Measurements from ENCODE around the gene AKR1C3. TPM values are rescaled to one million over a fixed set of nuclear protein-coding genes. Genes with fewer than 3 reads are reported as not detected.
A peak's percentile ranks its signal among the peaks of the same experiment; 100 is the strongest.

AKR1C3 gene
- total RNA-seq, 1 donor from 2014 or later = 2.8 TPM

DNA sequence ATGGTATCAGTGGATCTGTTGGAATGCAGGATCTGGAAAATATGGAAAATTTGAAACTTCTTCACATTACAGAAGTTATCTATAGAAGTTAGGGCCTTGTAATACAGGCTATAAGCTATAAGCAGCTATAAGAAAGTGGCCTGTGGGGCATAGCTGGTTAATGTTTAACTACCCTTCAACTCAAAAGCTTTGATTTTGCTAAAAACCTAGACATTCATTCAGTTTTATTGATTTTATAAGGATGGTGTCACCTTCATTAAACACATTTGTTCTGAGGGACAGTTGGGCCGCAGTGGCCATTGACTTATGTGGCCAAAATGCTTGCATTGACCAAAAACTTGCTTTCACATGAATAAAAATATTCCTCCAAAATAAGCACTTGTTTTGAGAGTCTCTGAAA, 13.1 kb upstream of the AKR1C3 start:
- peaks cover 13% of the 10 kb centered on the region for H3K4me1 ChIP-seq
- Mint-ChIP-seq H3K4me1 (peaks cover 5% of the 10 kb centered on the region), H3K27ac (no peak overlapping the region), H3K36me3 (no peaks in the 10 kb centered on the region), H3K27me3 (ENCODE audit: insufficient read depth, low read depth) (peaks cover 6% of the 10 kb centered on the region), H3K9me3 (no peaks in the 10 kb centered on the region), H3K4me3 (no peak overlapping the region)
- H3K9ac ChIP-seq = no peak overlapping the region
- no peak for DNase-seq (ENCODE audit: low spot score)
- no peaks in the 10 kb centered on the region for H3K36me3 ChIP-seq
- no peaks in the 10 kb centered on the region for H4K20me1 ChIP-seq (ENCODE audit: low read depth)
- no peaks in the 10 kb centered on the region for H3K79me2 ChIP-seq (ENCODE audit: low read depth)
- no peaks in the 10 kb centered on the region for H3K9me3 ChIP-seq (ENCODE audit: low read depth)
- no peak overlapping the region for H3K4me2 ChIP-seq
- H3K4me3 ChIP-seq = no peak overlapping the region
- no peaks in the 10 kb centered on the region for H3K27me3 ChIP-seq
- no peak overlapping the region for H2AFZ ChIP-seq (replicated peaks)
- no peaks in the 10 kb centered on the region for H3F3A ChIP-seq (ENCODE audit: low read depth)
- H3K27ac ChIP-seq = no peak overlapping the region
- TF ChIP-seq EZH2 (IDR thresholded peaks at IDR 0.05) (no peak), EZH2phosphoT487 (IDR thresholded peaks at IDR 0.05) (no peak)
- TF ChIP-seq, protein P1, sequence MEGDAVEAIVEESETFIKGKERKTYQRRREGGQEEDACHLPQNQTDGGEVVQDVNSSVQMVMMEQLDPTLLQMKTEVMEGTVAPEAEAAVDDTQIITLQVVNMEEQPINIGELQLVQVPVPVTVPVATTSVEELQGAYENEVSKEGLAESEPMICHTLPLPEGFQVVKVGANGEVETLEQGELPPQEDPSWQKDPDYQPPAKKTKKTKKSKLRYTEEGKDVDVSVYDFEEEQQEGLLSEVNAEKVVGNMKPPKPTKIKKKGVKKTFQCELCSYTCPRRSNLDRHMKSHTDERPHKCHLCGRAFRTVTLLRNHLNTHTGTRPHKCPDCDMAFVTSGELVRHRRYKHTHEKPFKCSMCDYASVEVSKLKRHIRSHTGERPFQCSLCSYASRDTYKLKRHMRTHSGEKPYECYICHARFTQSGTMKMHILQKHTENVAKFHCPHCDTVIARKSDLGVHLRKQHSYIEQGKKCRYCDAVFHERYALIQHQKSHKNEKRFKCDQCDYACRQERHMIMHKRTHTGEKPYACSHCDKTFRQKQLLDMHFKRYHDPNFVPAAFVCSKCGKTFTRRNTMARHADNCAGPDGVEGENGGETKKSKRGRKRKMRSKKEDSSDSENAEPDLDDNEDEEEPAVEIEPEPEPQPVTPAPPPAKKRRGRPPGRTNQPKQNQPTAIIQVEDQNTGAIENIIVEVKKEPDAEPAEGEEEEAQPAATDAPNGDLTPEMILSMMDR (IDR thresholded peaks at IDR 0.05) = no peak

DNA sequence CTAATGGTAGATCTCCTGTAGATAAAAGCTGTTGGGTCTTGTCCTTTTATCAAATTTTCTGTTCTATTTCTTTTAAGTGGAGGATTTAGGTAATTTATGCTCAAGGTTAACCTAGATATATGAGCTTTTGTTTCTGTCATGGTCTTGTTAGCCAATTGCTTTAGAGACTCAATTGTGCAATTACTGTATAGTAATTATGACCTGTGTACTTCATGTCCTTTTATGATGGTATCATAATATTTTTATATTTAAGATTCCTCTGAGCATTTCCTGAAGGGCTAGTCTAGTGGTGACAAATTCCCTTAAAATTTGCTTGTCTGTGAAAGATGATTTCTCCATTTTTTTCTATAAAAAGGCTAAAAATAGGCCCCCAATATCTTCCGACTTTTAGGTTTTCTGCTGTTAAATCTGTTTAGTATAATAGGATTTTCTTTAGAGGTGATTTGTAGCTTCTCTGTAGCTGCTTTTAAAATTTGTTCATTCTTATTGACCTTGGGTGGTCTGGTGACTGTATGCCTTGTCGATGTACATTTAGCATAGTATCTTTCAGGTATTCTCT, 5.4 kb upstream of the AKR1C3 start:
- Histone ChIP-seq H3K4me1 (no peaks in the 10 kb centered on the region), H3K4me2 (no peak overlapping the region), H2AFZ (replicated peaks) (no peak overlapping the region), H3K27ac (no peak overlapping the region), H3K27me3 (no peaks in the 10 kb centered on the region), H4K20me1 (ENCODE audit: low read depth) (no peaks in the 10 kb centered on the region), H3K4me3 (no peak overlapping the region), H3K79me2 (ENCODE audit: low read depth) (no peaks in the 10 kb centered on the region), H3F3A (ENCODE audit: low read depth) (no peaks in the 10 kb centered on the region), H3K36me3 (no peaks in the 10 kb centered on the region), H3K9me3 (ENCODE audit: low read depth) (no peaks in the 10 kb centered on the region), H3K9ac (no peak overlapping the region)
- DNase-seq (ENCODE audit: low spot score) = no peak
- H3K27ac Mint-ChIP-seq = no peak overlapping the region
- peaks cover 9% of the 10 kb centered on the region for H3K9me3 Mint-ChIP-seq
- no peak overlapping the region for H3K4me3 Mint-ChIP-seq
- H3K36me3 Mint-ChIP-seq = no peaks in the 10 kb centered on the region
- TF ChIP-seq EZH2phosphoT487 (IDR thresholded peaks at IDR 0.05) (no peak), EZH2 (IDR thresholded peaks at IDR 0.05) (no peak)
- TF ChIP-seq, protein P1 (IDR thresholded peaks at IDR 0.05) = no peak
- peaks cover 2% of the 10 kb centered on the region for H3K27me3 Mint-ChIP-seq (ENCODE audit: insufficient read depth, low read depth)
- no peaks in the 10 kb centered on the region for H3K4me1 Mint-ChIP-seq

DNA sequence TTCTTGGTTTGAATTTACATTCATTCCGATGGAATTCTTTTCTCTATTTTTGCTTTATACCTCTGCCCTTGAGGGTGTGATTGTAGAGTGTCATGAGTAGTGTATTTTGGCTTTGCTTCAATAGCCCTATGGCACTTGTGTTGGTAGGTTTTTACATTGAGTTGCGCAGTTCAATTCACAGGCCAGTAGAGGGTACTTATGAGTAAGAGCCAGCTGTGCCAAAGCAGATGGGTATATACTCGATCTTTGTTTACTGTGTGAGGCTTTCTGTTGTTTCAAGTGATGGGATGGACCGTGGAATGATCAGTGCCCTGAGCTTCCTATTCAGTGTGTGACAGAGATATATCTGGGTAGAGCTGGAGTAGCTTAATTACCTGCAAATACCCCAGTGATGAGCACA, 4.3 kb upstream of the AKR1C3 start:
- Histone ChIP-seq H3F3A (ENCODE audit: low read depth) (no peaks in the 10 kb centered on the region), H3K79me2 (ENCODE audit: low read depth) (no peaks in the 10 kb centered on the region), H2AFZ (replicated peaks) (peak overlapping the region; percentile 90), H3K27ac (no peak overlapping the region), H3K9me3 (ENCODE audit: low read depth) (no peaks in the 10 kb centered on the region), H3K4me1 (no peaks in the 10 kb centered on the region), H3K4me2 (no peak overlapping the region), H3K4me3 (no peak overlapping the region), H3K9ac (no peak overlapping the region), H3K36me3 (no peaks in the 10 kb centered on the region), H3K27me3 (no peaks in the 10 kb centered on the region), H4K20me1 (ENCODE audit: low read depth) (no peaks in the 10 kb centered on the region)
- H3K4me3 Mint-ChIP-seq = no peak overlapping the region
- H3K4me1 Mint-ChIP-seq = no peaks in the 10 kb centered on the region
- peak; percentile 57 for DNase-seq (ENCODE audit: low spot score)
- H3K27me3 Mint-ChIP-seq (ENCODE audit: insufficient read depth, low read depth) = peaks cover 2% of the 10 kb centered on the region
- H3K36me3 Mint-ChIP-seq = no peaks in the 10 kb centered on the region
- TF ChIP-seq EZH2phosphoT487 (IDR thresholded peaks at IDR 0.05) (no peak), EZH2 (IDR thresholded peaks at IDR 0.05) (no peak)
- TF ChIP-seq, protein P1 (IDR thresholded peaks at IDR 0.05) = peak; percentile 65
- no peak overlapping the region for H3K27ac Mint-ChIP-seq
- peaks cover 9% of the 10 kb centered on the region for H3K9me3 Mint-ChIP-seq

All from neural progenitor cell (in vitro differentiated cells).